Mesenchymal stem cell (in vitro differentiated cells and primary cell): ENCODE results near the gene MROH2A.

ENCODE experiments used
- DNase-seq: peaks from one replicate; pipeline ENCODE4 v3.0.0-alpha.2; 2013
- H2AFZ ChIP-seq: one replicate; pipeline ENCODE4 v1.6.1; 2013; ENCODE audit warnings: low read depth, mild to moderate bottlenecking, control low read depth, inconsistent platforms, low read length, moderate library complexity
- H2AK5ac ChIP-seq: 2 replicates; pipeline ENCODE4 v1.6.1; 2013; ENCODE audit warnings: low read length, moderate library complexity, mild to moderate bottlenecking, inconsistent platforms; ENCODE audit not compliant: severe bottlenecking
- H2BK120ac ChIP-seq: one replicate; pipeline ENCODE4 v1.6.1; 2013; ENCODE audit warnings: low read depth, mild to moderate bottlenecking, inconsistent platforms, low read length, moderate library complexity
- H2BK12ac ChIP-seq, 2 experiments: one replicate each; pipeline ENCODE4 v1.6.1; 2013; ENCODE audit warnings: inconsistent platforms in 2 of 2, low read length in 2 of 2, mild to moderate bottlenecking in 2 of 2, moderate library complexity in 2 of 2, control low read depth in 1 of 2
- H2BK15ac ChIP-seq: one replicate; pipeline ENCODE4 v1.6.1; 2013; ENCODE audit warnings: mild to moderate bottlenecking, low read depth, inconsistent platforms; ENCODE audit not compliant: poor library complexity, severe bottlenecking
- H2BK5ac ChIP-seq: 2 replicates; pipeline ENCODE4 v1.6.1; 2013; ENCODE audit warnings: low read depth, mild to moderate bottlenecking, low read length, control low read depth, inconsistent platforms; ENCODE audit not compliant: poor library complexity, severe bottlenecking
- H3K14ac ChIP-seq, 2 experiments: one replicate each; pipeline ENCODE4 v1.6.1; 2013; ENCODE audit warnings: inconsistent platforms in 2 of 2, low read length in 2 of 2, control low read depth in 1 of 2, mild to moderate bottlenecking in 1 of 2, moderate library complexity in 1 of 2
- H3K18ac ChIP-seq, 2 experiments: one replicate each; pipeline ENCODE4 v1.6.1; 2013; ENCODE audit warnings: inconsistent platforms in 2 of 2, low read length in 2 of 2, control low read depth in 1 of 2, low read depth in 1 of 2, mild to moderate bottlenecking in 1 of 2
- H3K23ac ChIP-seq, 2 experiments: one replicate each; pipeline ENCODE4 v1.6.1; 2013; ENCODE audit warnings: inconsistent platforms in 2 of 2, low read length in 2 of 2, mild to moderate bottlenecking in 2 of 2, moderate library complexity in 2 of 2, control low read depth in 1 of 2
- H3K27ac ChIP-seq: 2 replicates; pipeline ENCODE4 v1.5.1; 2013; ENCODE audit warnings: mild to moderate bottlenecking, moderate library complexity, low read length, control low read depth, inconsistent platforms; ENCODE audit not compliant: poor library complexity, severe bottlenecking
- H3K27me3 ChIP-seq, 2 experiments: 2 replicates each; pipeline versions ENCODE4 v1.6.1 to v1.7.0; 2013; ENCODE audit warnings: low read length in 2 of 2, mild to moderate bottlenecking in 2 of 2, moderate library complexity in 2 of 2, control low read depth in 1 of 2, inconsistent platforms in 1 of 2; ENCODE audit not compliant: control insufficient read depth in 1 of 2, insufficient read depth in 1 of 2
- H3K36me3 ChIP-seq, 2 experiments: 2 replicates each; pipeline versions ENCODE4 v1.6.1 to v1.7.0; 2013; ENCODE audit warnings: low read length in 2 of 2, control low read depth in 1 of 2, inconsistent platforms in 1 of 2, low read depth in 1 of 2, mild to moderate bottlenecking in 1 of 2; ENCODE audit not compliant: insufficient read depth in 2 of 2, control insufficient read depth in 1 of 2
- H3K4ac ChIP-seq, 2 experiments: one replicate each; pipeline ENCODE4 v1.6.1; 2013; ENCODE audit warnings: inconsistent platforms in 2 of 2, low read length in 2 of 2, mild to moderate bottlenecking in 2 of 2, moderate library complexity in 2 of 2, control low read depth in 1 of 2, low read depth in 1 of 2
- H3K4me1 ChIP-seq: 2 replicates; pipeline ENCODE4 v1.6.1; 2013; ENCODE audit warnings: low read depth, low read length, control low read depth; ENCODE audit not compliant: control insufficient read depth, insufficient read depth
- H3K4me2 ChIP-seq: 2 replicates; pipeline ENCODE4 v1.6.1; 2013; ENCODE audit warnings: low read length, mild to moderate bottlenecking, inconsistent platforms; ENCODE audit not compliant: poor library complexity, severe bottlenecking
- H3K4me3 ChIP-seq, 2 experiments: 2 replicates each; pipeline versions ENCODE4 v1.5.1 to v1.7.0; 2013; ENCODE audit warnings: low read length in 2 of 2, mild to moderate bottlenecking in 2 of 2, control low read depth in 1 of 2, low read depth in 1 of 2; ENCODE audit not compliant: insufficient read depth in 1 of 2
- H3K79me1 ChIP-seq: replicated peaks from 2 replicates; pipeline ENCODE4 v1.6.1; 2013; ENCODE audit warnings: mild to moderate bottlenecking, control low read depth, low read length, inconsistent platforms; ENCODE audit not compliant: poor library complexity, severe bottlenecking
- H3K9ac ChIP-seq: 2 replicates; pipeline ENCODE4 v1.7.0; 2013; ENCODE audit warnings: mild to moderate bottlenecking, low read length, moderate library complexity
- H3K9me3 ChIP-seq: 2 replicates; pipeline ENCODE4 v1.7.0; 2013; ENCODE audit warnings: mild to moderate bottlenecking, low read length; ENCODE audit not compliant: control insufficient read depth
- H4K8ac ChIP-seq: one replicate; pipeline ENCODE4 v1.6.1; 2013; ENCODE audit warnings: inconsistent platforms, mild to moderate bottlenecking, low read length, moderate library complexity
- H4K91ac ChIP-seq: one replicate; pipeline ENCODE4 v1.6.1; 2013; ENCODE audit warnings: mild to moderate bottlenecking, low read length, inconsistent platforms
- whole genome bisulfite sequencing: methylation state at CpG from one replicate; pipeline ENCODE4 v1.1.7; 2013; ENCODE audit warnings: mixed read lengths; 5-methylcytosine and 5-hydroxymethylcytosine counted together

Gene MROH2A

GRCh38 chr2:233760043-233760442 lies 18.1 kb upstream of the MROH2A start, which contains the start of gene UGT1A1:
TSS of gene UGT1A1 (plus strand) at chr2:233760270. CDS start at chr2:233760288, 18 bp downstream.
- Histone ChIP-seq H3K4ac (no peak within 1 kb of the TSS), H4K8ac (no peak within 1 kb of the TSS), H3K4me3 (no peak within 1 kb of the TSS), H3K18ac (no peak within 1 kb of the TSS), H3K36me3 (no peaks in the 10 kb centered on the region), H3K4me2 (no peak within 1 kb of the TSS), H3K9me3 (no peaks in the 10 kb centered on the region), H2BK15ac (no peak within 1 kb of the TSS), H2AK5ac (no peak within 1 kb of the TSS), H3K14ac (no peak within 1 kb of the TSS), H3K79me1 (no peaks in the 10 kb centered on the region), H3K23ac (no peak within 1 kb of the TSS), H2AFZ (no peak within 1 kb of the TSS), H3K27me3 (peaks cover 0 to 14% of the 10 kb centered on the region in 2 experiments), H4K91ac (no peak within 1 kb of the TSS), H3K4me1 (no peaks in the 10 kb centered on the region), H2BK12ac (no peak within 1 kb of the TSS), H3K9ac (no peak within 1 kb of the TSS), H3K27ac (no peak within 1 kb of the TSS), H2BK5ac (no peak within 1 kb of the TSS), H2BK120ac (no peak within 1 kb of the TSS)
- no peak for DNase-seq
- 87% methylated on average over 4 of the region's 6 CpGs for WGBS

GRCh38 chr2:233761040-233761769 lies 16.9 kb upstream of the MROH2A start:
- H2BK15ac ChIP-seq: no peak overlapping the region
- H2BK120ac ChIP-seq: no peak overlapping the region
- no peak overlapping the region for H3K4ac ChIP-seq
- H3K14ac ChIP-seq: no peak overlapping the region
- no peak overlapping the region for H2AFZ ChIP-seq
- no peak overlapping the region for H3K9ac ChIP-seq
- no peak overlapping the region for H4K91ac ChIP-seq
- no peaks in the 10 kb centered on the region for H3K9me3 ChIP-seq
- H3K4me3 ChIP-seq: no peak overlapping the region
- no peak overlapping the region for H2BK12ac ChIP-seq
- H2BK5ac ChIP-seq: no peak overlapping the region
- H3K27me3 ChIP-seq: peaks cover 0 to 18% of the 10 kb centered on the region in 2 experiments
- H2AK5ac ChIP-seq: no peak overlapping the region
- 58% methylated on average over 3 of the region's 4 CpGs for WGBS
- no peak overlapping the region for H3K18ac ChIP-seq
- no peaks in the 10 kb centered on the region for H3K4me1 ChIP-seq
- DNase-seq: no peak
- no peak overlapping the region for H3K4me2 ChIP-seq
- H4K8ac ChIP-seq: no peak overlapping the region
- H3K79me1 ChIP-seq: no peaks in the 10 kb centered on the region
- H3K23ac ChIP-seq: no peak overlapping the region
- no peaks in the 10 kb centered on the region for H3K36me3 ChIP-seq
- no peak overlapping the region for H3K27ac ChIP-seq

DNA sequence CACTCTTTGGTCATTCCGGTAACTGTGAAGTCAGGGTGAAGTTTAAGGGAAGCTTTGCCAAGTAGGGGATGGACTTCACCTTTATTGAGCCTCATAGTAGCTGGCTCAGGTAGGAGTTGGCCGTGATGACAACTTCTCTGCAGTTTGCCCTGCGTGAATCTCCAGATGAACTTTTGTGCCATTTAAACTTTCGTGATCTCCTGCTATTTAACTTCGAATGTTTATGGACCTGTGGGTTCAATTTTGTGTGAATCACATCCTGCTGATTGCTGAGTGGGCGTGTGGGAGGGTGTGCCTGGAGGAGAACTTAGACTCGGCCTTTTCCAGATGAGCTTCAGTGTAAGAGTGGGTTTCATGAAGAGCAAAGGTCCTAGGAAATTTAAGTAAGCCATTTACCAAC lies 13.9 kb upstream of the MROH2A start:
- H3K4me1 ChIP-seq: peaks cover 2% of the 10 kb centered on the region
- H3K9me3 ChIP-seq: no peaks in the 10 kb centered on the region
- peak; percentile 13 for DNase-seq
- no peak overlapping the region for H3K4ac ChIP-seq
- H2BK5ac ChIP-seq: no peak overlapping the region
- no peak overlapping the region for H3K14ac ChIP-seq
- no peaks in the 10 kb centered on the region for H3K36me3 ChIP-seq
- no peak overlapping the region for H2AK5ac ChIP-seq
- H3K27me3 ChIP-seq: peaks cover 7 to 21% of the 10 kb centered on the region in 2 experiments
- H3K27ac ChIP-seq: no peak overlapping the region
- H3K4me2 ChIP-seq: no peak overlapping the region
- H4K8ac ChIP-seq: no peak overlapping the region
- H3K9ac ChIP-seq: peak overlapping the region; percentile 28
- no peak overlapping the region for H4K91ac ChIP-seq
- no peaks in the 10 kb centered on the region for H3K79me1 ChIP-seq
- H2AFZ ChIP-seq: no peak overlapping the region
- H2BK12ac ChIP-seq: no peak overlapping the region
- H2BK15ac ChIP-seq: no peak overlapping the region
- no peak overlapping the region for H3K4me3 ChIP-seq
- no peak overlapping the region for H2BK120ac ChIP-seq
- H3K18ac ChIP-seq: no peak overlapping the region
- WGBS: 59% methylated on average over 7 of the region's 7 CpGs
- no peak overlapping the region for H3K23ac ChIP-seq

GRCh38 chr2:233764761-233765160 lies 13.4 kb upstream of the MROH2A start:
- H3K14ac ChIP-seq: no peak overlapping the region
- H3K4me1 ChIP-seq: peaks cover 2% of the 10 kb centered on the region
- no peak overlapping the region for H3K18ac ChIP-seq
- peaks cover 9 to 21% of the 10 kb centered on the region in 2 experiments for H3K27me3 ChIP-seq
- H4K91ac ChIP-seq: no peak overlapping the region
- H3K27ac ChIP-seq: no peak overlapping the region
- DNase-seq: no peak
- no peak overlapping the region for H2BK120ac ChIP-seq
- H3K9me3 ChIP-seq: no peaks in the 10 kb centered on the region
- no peak overlapping the region for H3K23ac ChIP-seq
- no peak overlapping the region for H2AK5ac ChIP-seq
- H3K36me3 ChIP-seq: no peaks in the 10 kb centered on the region
- WGBS: 37% methylated on average over 3 of the region's 3 CpGs
- H2BK12ac ChIP-seq: no peak overlapping the region
- no peak overlapping the region for H2AFZ ChIP-seq
- H3K4me2 ChIP-seq: no peak overlapping the region
- no peaks in the 10 kb centered on the region for H3K79me1 ChIP-seq
- no peak overlapping the region for H3K4ac ChIP-seq
- no peak overlapping the region for H3K4me3 ChIP-seq
- H2BK15ac ChIP-seq: no peak overlapping the region
- H4K8ac ChIP-seq: no peak overlapping the region
- peak overlapping the region; percentile 28 for H3K9ac ChIP-seq
- no peak overlapping the region for H2BK5ac ChIP-seq
